HepG2 (cell line): ENCODE measurements around the gene DPM2. TPM values are rescaled to one million over a fixed set of nuclear protein-coding genes. Genes with fewer than 3 reads are reported as not detected.
A peak's percentile ranks its signal among the peaks of the same experiment; 100 is the strongest.

Source experiments
- CHD2 ChIP-seq: IDR thresholded peaks from 2 replicates; pipeline ENCODE4 v1.6.1; 2011; ENCODE audit warnings: low read depth, low read length, improper control_type of control experiment
- EHMT2 ChIP-seq: fragments of 200-600 bp; sonication (generic); IDR thresholded peaks from 2 replicates; pipeline ENCODE4 v1.7.0; 2017; ENCODE audit warnings: antibody characterized with exemption, low read depth, low read length, borderline replicate concordance
- ESRRA ChIP-seq: sonication (generic); formaldehyde crosslinking; IDR thresholded peaks from 2 replicates; pipeline ENCODE4 v1.5.1; 2020; ENCODE audit warnings: mild to moderate bottlenecking, low read depth, missing genetic modification reagents
- FOXP1 ChIP-seq, 2 experiments: fragments of 450-650 bp in 1 of 2; IDR thresholded peaks; 2 replicates each; pipeline ENCODE4 v1.6.1; 2017 to 2018; ENCODE audit warnings: antibody characterized with exemption in 1 of 2
- HDAC2 ChIP-seq: sonication (generic); formaldehyde crosslinking; IDR thresholded peaks from 2 replicates; pipeline ENCODE4 v1.4.0; 2020; ENCODE audit warnings: missing genetic modification reagents
- HOXA3 ChIP-seq: sonication (generic); formaldehyde crosslinking; IDR thresholded peaks from 2 replicates; pipeline ENCODE4 v1.5.0; 2020; ENCODE audit warnings: missing genetic modification reagents
- JDP2 ChIP-seq: sonication (generic); formaldehyde crosslinking; IDR thresholded peaks from 2 replicates; pipeline ENCODE4 v1.8.1; 2022; ENCODE audit warnings: missing genetic modification reagents, borderline replicate concordance
- MAFK ChIP-seq, 2 experiments: IDR thresholded peaks in 1 of 2; conservative IDR thresholded peaks in 1 of 2; 2 replicates each; pipeline ENCODE4 v1.6.1; 2011; ENCODE audit warnings: improper control_type of control experiment in 2 of 2, low read length in 2 of 2
- MEIS1 ChIP-seq: sonication (generic); formaldehyde crosslinking; IDR thresholded peaks from 2 replicates; pipeline ENCODE4 v1.9.0; 2021; ENCODE audit warnings: mild to moderate bottlenecking, missing genetic modification reagents, moderate library complexity, borderline replicate concordance
- MYC ChIP-seq: sonication (generic); formaldehyde crosslinking; IDR thresholded peaks from 2 replicates; pipeline ENCODE4 v1.9.0; 2021; ENCODE audit warnings: missing genetic modification reagents, borderline replicate concordance
- PHF20 ChIP-seq: sonication (generic); formaldehyde crosslinking; IDR thresholded peaks from 2 replicates; pipeline ENCODE4 v1.5.0; 2020; ENCODE audit warnings: mild to moderate bottlenecking, missing genetic modification reagents
- SIX1 ChIP-seq: sonication (generic); formaldehyde crosslinking; IDR thresholded peaks from 2 replicates; pipeline ENCODE4 v1.4.0; 2020; ENCODE audit warnings: missing genetic modification reagents, borderline replicate concordance
- SPEN ChIP-seq: sonication (generic); formaldehyde crosslinking; IDR thresholded peaks from 2 replicates; pipeline ENCODE4 v1.5.1; 2020; ENCODE audit warnings: low read depth, mild to moderate bottlenecking, missing genetic modification reagents
- TCF12 ChIP-seq, 2 experiments: fragments of 450-650 bp in 1 of 2; sonication (generic) in 1 of 2; formaldehyde crosslinking in 1 of 2; IDR thresholded peaks; 2 replicates each; pipeline versions ENCODE4 v1.6.1 to v1.8.0; 2017 to 2022; ENCODE audit warnings: antibody characterized with exemption in 1 of 2, mild to moderate bottlenecking in 1 of 2, missing genetic modification reagents in 1 of 2, moderate library complexity in 1 of 2
- ZFY ChIP-seq: sonication (generic); formaldehyde crosslinking; IDR thresholded peaks from 2 replicates; pipeline ENCODE4 v1.4.0; 2020; ENCODE audit warnings: missing genetic modification reagents
- ZKSCAN5 ChIP-seq: sonication (generic); formaldehyde crosslinking; IDR thresholded peaks from 2 replicates; pipeline ENCODE4 v1.5.1; 2020; ENCODE audit warnings: mild to moderate bottlenecking, missing genetic modification reagents
- ZNF33B ChIP-seq: sonication (generic); formaldehyde crosslinking; IDR thresholded peaks from 2 replicates; pipeline ENCODE4 v1.5.1; 2020; ENCODE audit warnings: mild to moderate bottlenecking, missing genetic modification reagents
- ZNF44 ChIP-seq: sonication (generic); formaldehyde crosslinking; IDR thresholded peaks from 2 replicates; pipeline ENCODE4 v1.5.1; 2020; ENCODE audit warnings: mild to moderate bottlenecking, missing genetic modification reagents
- ZNF530 ChIP-seq: sonication (generic); formaldehyde crosslinking; IDR thresholded peaks from 2 replicates; pipeline ENCODE4 v1.5.0; 2020; ENCODE audit warnings: low read depth, mild to moderate bottlenecking, missing genetic modification reagents
- ZNF564 ChIP-seq: sonication (generic); formaldehyde crosslinking; IDR thresholded peaks from 2 replicates; pipeline ENCODE4 v1.8.1; 2023; ENCODE audit warnings: mild to moderate bottlenecking, missing genetic modification reagents
- ZNF619 ChIP-seq: sonication (generic); formaldehyde crosslinking; IDR thresholded peaks from 2 replicates; pipeline ENCODE4 v1.4.0; 2020; ENCODE audit warnings: mild to moderate bottlenecking, missing genetic modification reagents
- polyA plus RNA-seq, 8 experiments: library from polyadenylated mRNA; depleted of rRNA in 3 of 8; stranded (reverse) in 7 of 8; unstranded in 1 of 8; fragments of >200 nt; fragmentation: Illumina TruSeq in 4 of 8; extraction: Trizol in 4 of 8; gene quantifications; 2 replicates each; pipeline versions ENCODE4 v1.2.1 to v1.2.3, GENCODE V29; 2011 to 2016; ENCODE audit warnings: low read depth in 4 of 8, missing spikeins in 1 of 8, mixed read lengths in 1 of 8; ENCODE audit not compliant: insufficient read depth in 1 of 8
- total RNA-seq, 5 experiments: library from RNA; depleted of rRNA; stranded (reverse); fragments of >200 nt; fragmentation: Illumina TruSeq; extraction: Trizol; gene quantifications; 2 replicates each; pipeline ENCODE4 v1.2.3, GENCODE V29; 2016; ENCODE audit warnings: low read depth in 1 of 5
- TF ChIP-seq, protein P1 (sequence below): sonication (generic); formaldehyde crosslinking; IDR thresholded peaks from 2 replicates; pipeline ENCODE4 v1.8.0; 2022; ENCODE audit warnings: missing genetic modification reagents, mild to moderate bottlenecking, inconsistent platforms, borderline replicate concordance
- TF ChIP-seq, protein P2 (sequence below): sonication (generic); formaldehyde crosslinking; IDR thresholded peaks from 2 replicates; pipeline ENCODE4 v1.9.0; 2022; ENCODE audit warnings: low read depth, missing genetic modification reagents
- TF ChIP-seq, protein P3 (sequence below): sonication (generic); formaldehyde crosslinking; IDR thresholded peaks from 2 replicates; pipeline ENCODE4 v1.5.0; 2020; ENCODE audit warnings: mild to moderate bottlenecking, missing genetic modification reagents

DPM2 gene
- total and polyA plus RNA-seq, 2 of the 13 experiments (the other 11 are each of a cell fraction or from before 2014, with no cell fraction given): 24.8 to 35.3 TPM

DNA sequence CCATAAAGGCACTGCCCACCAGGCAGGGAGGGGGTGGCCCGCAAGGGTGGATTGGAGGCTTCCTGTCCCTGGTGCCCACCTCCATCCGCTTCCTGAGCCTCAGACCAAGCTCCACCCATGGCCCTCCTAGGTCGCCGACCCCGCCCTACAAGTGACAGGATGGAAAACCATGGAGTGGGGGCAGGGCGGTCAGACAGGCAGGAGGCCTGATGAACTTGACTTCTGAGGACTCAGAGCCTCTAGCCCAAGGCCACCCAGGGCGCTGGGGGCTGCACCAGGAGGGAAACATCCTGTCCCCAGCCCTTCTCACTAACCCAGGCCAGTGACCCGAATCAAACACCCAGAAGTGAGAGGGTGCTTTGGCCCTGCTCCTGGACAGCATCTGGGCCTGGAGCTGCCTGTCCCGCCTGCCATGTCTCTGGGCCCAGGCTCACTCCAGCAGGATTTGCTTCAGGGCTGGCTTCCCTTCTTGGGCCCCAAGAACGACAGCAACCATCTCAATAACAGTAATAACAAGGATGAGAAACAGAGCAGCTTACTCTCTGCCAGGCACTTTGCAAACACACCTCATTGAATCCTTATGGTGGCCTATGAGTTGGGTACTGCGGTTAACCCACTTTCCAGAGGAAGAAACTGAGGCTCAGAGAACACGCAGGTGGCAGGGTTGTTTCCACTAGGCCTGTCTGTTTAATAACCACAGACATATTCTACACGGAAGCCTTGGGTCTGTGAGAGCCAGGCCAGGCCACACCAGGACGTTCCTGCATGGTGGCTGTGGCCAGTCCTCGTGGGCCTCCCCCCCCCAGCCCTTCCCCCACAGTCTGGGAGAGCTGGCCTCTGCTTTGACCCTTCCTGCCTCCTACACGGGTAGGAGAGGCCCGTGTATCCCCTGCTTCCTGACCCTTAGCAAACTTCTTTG is 33.8 kb downstream of the DPM2 start (continued):
- TF ChIP-seq ZFY (CRISPR knock-in tag) (peak; percentile 71), TCF12 (IDR thresholded peaks at IDR 0.05) (no peak), TCF12 (CRISPR knock-in tag; IDR thresholded peaks at IDR 0.05) (0 out of 2 replicates have a peak, but pooled peaks have one; percentile 20), ZKSCAN5 (CRISPR knock-in tag) (no peak), HOXA3 (CRISPR knock-in tag) (peak; percentile 81), ZNF33B (CRISPR knock-in tag) (no peak), SPEN (CRISPR knock-in tag) (peak; percentile 84), HDAC2 (CRISPR knock-in tag) (peak; percentile 84), PHF20 (peak; percentile 49; the same call in 1 of the 2 replicates), MYC (CRISPR knock-in tag) (peak; percentile 65; the same call in 1 of the 2 replicates), FOXP1 (IDR thresholded peaks at IDR 0.05) (no peak), FOXP1 (CRISPR knock-in tag; IDR thresholded peaks at IDR 0.05) (peak; percentile 63), MEIS1 (CRISPR knock-in tag) (peak; percentile 91; the same call in 1 of the 2 replicates), MAFK (conservative IDR thresholded peaks at IDR 0.05 in 1 of 2, IDR thresholded peaks at IDR 0.05 in 1 of 2; ENCODE audit: low read length in 2 of 2) (no peak), ZNF530 (CRISPR knock-in tag) (no peak), CHD2 (no peak), SIX1 (CRISPR knock-in tag) (no peak), JDP2 (no peak), EHMT2 (no peak), ESRRA (CRISPR knock-in tag) (0 out of 2 replicates have a peak, but pooled peaks have one; percentile 6), ZNF619 (CRISPR knock-in tag) (peak; percentile 48; the same call in 1 of the 2 replicates), ZNF44 (CRISPR knock-in tag) (no peak), ZNF564 (CRISPR knock-in tag) (no peak)
- TF ChIP-seq, protein P1, sequence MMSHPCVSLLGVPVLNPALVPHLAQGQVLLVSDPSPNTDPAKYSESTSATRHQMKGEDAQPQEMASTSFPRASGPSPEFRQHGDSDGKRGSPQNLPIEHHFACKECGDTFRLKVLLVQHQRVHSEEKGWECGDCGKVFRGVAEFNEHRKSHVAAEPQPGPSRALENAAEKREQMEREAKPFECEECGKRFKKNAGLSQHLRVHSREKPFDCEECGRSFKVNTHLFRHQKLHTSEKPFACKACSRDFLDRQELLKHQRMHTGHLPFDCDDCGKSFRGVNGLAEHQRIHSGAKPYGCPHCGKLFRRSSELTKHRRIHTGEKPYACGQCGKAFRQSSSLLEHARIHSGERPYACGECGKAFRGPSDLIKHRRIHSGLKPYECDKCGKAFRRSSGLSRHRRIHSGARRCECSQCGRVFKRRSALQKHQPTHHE (CRISPR knock-in tag): no peak
- TF ChIP-seq, protein P2, sequence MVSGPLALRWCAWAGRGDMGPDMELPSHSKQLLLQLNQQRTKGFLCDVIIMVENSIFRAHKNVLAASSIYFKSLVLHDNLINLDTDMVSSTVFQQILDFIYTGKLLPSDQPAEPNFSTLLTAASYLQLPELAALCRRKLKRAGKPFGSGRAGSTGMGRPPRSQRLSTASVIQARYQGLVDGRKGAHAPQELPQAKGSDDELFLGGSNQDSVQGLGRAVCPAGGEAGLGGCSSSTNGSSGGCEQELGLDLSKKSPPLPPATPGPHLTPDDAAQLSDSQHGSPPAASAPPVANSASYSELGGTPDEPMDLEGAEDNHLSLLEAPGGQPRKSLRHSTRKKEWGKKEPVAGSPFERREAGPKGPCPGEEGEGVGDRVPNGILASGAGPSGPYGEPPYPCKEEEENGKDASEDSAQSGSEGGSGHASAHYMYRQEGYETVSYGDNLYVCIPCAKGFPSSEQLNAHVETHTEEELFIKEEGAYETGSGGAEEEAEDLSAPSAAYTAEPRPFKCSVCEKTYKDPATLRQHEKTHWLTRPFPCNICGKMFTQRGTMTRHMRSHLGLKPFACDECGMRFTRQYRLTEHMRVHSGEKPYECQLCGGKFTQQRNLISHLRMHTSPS: peak; percentile 83; the same call in 1 of the 2 replicates
- TF ChIP-seq, protein P3, sequence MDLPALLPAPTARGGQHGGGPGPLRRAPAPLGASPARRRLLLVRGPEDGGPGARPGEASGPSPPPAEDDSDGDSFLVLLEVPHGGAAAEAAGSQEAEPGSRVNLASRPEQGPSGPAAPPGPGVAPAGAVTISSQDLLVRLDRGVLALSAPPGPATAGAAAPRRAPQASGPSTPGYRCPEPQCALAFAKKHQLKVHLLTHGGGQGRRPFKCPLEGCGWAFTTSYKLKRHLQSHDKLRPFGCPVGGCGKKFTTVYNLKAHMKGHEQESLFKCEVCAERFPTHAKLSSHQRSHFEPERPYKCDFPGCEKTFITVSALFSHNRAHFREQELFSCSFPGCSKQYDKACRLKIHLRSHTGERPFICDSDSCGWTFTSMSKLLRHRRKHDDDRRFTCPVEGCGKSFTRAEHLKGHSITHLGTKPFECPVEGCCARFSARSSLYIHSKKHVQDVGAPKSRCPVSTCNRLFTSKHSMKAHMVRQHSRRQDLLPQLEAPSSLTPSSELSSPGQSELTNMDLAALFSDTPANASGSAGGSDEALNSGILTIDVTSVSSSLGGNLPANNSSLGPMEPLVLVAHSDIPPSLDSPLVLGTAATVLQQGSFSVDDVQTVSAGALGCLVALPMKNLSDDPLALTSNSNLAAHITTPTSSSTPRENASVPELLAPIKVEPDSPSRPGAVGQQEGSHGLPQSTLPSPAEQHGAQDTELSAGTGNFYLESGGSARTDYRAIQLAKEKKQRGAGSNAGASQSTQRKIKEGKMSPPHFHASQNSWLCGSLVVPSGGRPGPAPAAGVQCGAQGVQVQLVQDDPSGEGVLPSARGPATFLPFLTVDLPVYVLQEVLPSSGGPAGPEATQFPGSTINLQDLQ (CRISPR knock-in tag): no peak
